Fibroblast of mammary gland (primary cell): Measurements from ENCODE around the gene KRT5.
"Not testable (repeated sequence)": the region's sequence is repeated elsewhere in the genome, so short reads cannot be mapped to it uniquely, and the experiment has no call there.

Source experiments
- DNase-seq: peaks from one replicate; pipeline ENCODE4 v3.0.0-alpha.2; 2010; ENCODE audit warnings: low read depth
- H3K4me3 ChIP-seq: 2 replicates; pipeline ENCODE4 v1.5.1; 2011; ENCODE audit warnings: low read depth, mild to moderate bottlenecking, low read length, moderate library complexity; ENCODE audit not compliant: control insufficient read depth
- TF ChIP-seq, protein P1 (sequence below): conservative IDR thresholded peaks from 2 replicates; pipeline ENCODE4 v1.5.1; 2011; ENCODE audit warnings: low read depth, low read length, inconsistent platforms; ENCODE audit not compliant: control insufficient read depth, insufficient read depth

The KRT5 gene

DNA sequence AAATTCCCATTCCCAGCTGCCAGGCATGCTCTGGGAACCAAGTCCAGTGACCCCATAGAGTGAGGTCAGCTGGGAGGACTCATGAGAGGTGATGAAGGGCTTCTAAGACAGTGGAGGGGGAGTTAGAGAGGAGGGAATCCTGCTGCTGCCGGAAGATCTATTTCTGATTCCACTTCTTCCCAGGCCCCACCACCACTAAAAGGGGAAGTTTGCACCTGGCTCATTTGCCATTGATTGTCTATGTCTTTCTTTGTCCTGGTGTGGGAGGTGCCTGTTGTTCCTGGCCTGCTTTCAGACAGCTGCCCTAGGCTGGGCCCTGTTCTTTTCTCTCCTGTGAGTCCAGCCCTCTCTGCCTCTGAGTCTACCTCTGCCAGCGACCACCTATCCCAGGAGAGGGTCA is 24.1 kb downstream of the KRT5 start:
- TF ChIP-seq, protein P1, sequence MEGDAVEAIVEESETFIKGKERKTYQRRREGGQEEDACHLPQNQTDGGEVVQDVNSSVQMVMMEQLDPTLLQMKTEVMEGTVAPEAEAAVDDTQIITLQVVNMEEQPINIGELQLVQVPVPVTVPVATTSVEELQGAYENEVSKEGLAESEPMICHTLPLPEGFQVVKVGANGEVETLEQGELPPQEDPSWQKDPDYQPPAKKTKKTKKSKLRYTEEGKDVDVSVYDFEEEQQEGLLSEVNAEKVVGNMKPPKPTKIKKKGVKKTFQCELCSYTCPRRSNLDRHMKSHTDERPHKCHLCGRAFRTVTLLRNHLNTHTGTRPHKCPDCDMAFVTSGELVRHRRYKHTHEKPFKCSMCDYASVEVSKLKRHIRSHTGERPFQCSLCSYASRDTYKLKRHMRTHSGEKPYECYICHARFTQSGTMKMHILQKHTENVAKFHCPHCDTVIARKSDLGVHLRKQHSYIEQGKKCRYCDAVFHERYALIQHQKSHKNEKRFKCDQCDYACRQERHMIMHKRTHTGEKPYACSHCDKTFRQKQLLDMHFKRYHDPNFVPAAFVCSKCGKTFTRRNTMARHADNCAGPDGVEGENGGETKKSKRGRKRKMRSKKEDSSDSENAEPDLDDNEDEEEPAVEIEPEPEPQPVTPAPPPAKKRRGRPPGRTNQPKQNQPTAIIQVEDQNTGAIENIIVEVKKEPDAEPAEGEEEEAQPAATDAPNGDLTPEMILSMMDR, result no peak
- peak; percentile 59 for DNase-seq
- H3K4me3 ChIP-seq, result no peak overlapping the region

- H3K4me3 ChIP-seq, result no peak overlapping the region
- TF ChIP-seq, protein P1, result no peak
- peak; percentile 45 for DNase-seq
These were observed 24.8 kb downstream of the KRT5 start for GRCh38 chr12:52495389-52495788.

- H3K4me3 ChIP-seq, result no peak overlapping the region
- TF ChIP-seq, protein P1, result no peak
- DNase-seq, result peak; percentile 88
These were observed 25.7 kb downstream of the KRT5 start for GRCh38 chr12:52494518-52494917.

DNA sequence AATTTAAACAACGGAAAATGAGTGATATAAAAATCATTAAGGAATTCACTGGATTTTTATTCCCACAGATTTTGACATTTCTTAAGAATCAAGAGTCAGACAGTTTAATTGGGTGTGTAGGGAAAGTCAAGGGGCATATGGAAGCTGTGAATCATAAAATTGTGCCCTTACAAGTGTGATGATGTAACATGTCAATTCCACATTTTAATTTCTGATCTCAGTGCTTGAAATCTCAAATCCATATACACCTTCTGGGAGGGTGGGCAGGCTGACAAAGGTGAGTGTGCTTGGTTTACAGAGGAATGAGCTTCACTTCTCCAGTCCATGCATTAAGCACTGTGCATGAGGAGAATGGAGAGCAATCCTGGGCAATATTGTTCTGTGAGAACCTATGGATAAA is 26.1 kb downstream of the KRT5 start:
- DNase-seq, result peak; percentile 36
- H3K4me3 ChIP-seq, result no peak overlapping the region
- TF ChIP-seq, protein P1, result no peak

DNA sequence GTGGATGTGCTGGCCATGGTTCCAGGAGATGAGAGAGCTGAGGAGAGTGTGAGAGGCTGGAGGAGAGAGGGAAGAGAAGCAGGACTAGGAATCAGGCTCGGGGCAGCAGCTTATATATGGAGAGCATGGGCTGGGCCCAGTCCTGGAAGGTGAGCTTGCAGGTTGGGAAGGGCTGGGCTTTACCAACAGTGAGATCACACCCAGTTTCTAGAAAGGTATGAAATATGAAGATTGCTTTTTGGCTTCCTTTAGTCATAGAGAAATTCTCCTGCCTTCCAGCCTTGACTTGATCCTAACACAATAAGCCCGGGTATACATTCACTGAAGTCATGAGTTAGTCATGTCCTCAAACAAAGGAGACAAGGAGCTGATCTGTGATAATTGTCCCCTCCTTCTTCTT is 27.0 kb downstream of the KRT5 start, which contains the start of gene KRT6A:
Gene KRT6A, minus strand, starts transcription at position 86 of the 400 bp plus-strand sequence. Its CDS starts 69 bp downstream, at position 17.
- DNase-seq, result no peak
- TF ChIP-seq, protein P1, result no peak
- no peak within 1 kb of the TSS for H3K4me3 ChIP-seq

DNA sequence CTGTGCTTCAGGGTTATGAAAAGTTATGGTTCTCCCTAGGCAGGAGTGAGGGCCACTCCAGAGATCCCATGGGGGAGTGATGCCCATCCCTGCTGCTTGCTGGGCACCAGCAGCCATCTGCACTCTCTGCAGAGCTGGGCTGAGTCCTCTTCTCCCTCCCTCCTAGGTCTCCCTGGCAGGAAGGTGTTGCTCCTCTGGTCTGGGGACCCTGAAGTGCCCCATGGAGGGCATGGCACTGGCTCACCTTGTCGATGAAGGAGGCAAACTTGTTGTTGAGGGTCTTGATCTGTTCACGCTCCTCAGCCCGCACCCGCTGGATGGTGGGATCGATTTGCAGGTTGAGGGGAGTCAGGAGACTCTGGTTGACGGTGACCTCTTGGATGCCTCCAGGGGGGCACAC is 27.8 kb downstream of the KRT5 start:
- H3K4me3 ChIP-seq, DNase-seq: not testable (repeated sequence)

- not testable (repeated sequence) for DNase-seq, H3K4me3 ChIP-seq
These were observed 28.7 kb downstream of the KRT5 start for GRCh38 chr12:52491495-52491894.

DNA sequence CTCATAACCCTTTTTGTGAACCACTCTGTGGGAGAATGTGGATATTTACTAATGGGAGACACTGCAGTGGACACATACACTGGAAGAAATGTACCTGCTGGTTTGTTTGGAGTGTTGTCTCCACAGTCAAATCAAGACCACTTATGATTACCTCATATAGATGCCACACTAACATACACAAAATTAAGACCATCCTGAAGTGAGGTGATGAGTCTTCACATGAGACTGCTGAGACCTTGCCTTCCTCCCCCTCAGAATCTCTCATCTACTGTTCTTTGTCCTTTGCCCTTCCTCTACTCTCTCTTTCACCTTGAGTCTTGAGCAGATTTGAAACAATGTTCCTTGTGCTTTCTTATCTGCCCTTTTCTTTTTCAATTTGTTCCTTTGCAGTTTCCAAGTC is 31.5 kb downstream of the KRT5 start:
- no peak for DNase-seq
- TF ChIP-seq, protein P1, result no peak
- no peak overlapping the region for H3K4me3 ChIP-seq

DNA sequence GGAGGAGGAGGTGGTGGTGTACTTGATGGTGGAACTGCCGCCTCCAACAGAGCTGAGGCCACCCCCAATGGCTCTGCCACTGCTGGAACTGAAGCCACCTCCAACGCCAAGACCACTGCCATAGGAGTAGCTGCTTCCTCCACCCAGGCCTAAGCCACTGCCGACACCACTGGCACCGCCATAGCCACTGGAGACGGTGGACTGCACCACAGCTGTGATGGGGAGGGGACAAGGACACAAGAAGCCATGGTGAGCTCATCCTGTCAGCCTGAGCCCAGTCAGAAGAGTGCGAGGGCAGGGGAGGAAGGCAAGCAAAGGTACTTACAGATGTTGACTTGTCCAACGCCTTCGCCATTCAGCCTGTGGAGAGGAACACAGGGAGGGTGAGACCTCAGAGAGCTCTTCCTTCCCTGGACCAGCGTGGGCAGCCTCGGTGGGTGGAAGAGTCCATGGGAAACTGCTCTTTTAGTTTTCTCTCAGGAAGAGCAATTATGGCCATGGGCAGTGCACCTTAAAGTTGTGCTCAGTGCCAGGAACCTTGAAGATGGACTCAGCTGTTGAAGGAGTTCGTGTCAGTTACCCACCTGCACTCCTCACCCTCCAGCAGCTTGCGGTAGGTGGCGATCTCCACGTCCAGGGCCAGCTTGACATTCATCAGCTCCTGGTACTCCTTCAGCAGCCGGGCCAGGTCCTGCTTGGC is 32.3 kb downstream of the KRT5 start:
- not testable (repeated sequence) for DNase-seq, H3K4me3 ChIP-seq
